AG10803 (cell line): ENCODE data around the gene ZNF638.

Experiments used
- DNase-seq: peaks from one replicate; pipeline ENCODE4 v3.0.0; 2010; ENCODE audit warnings: low read depth
- H3K4me3 ChIP-seq: 2 replicates; pipeline ENCODE4 v1.5.1; 2011; ENCODE audit warnings: mild to moderate bottlenecking, low read length, control low read depth
- TF ChIP-seq, protein P1 (sequence below): conservative IDR thresholded peaks from 2 replicates; pipeline ENCODE4 v1.5.1; 2011; ENCODE audit warnings: mild to moderate bottlenecking, low read length, control low read depth, inconsistent platforms

ZNF638 gene

DNA sequence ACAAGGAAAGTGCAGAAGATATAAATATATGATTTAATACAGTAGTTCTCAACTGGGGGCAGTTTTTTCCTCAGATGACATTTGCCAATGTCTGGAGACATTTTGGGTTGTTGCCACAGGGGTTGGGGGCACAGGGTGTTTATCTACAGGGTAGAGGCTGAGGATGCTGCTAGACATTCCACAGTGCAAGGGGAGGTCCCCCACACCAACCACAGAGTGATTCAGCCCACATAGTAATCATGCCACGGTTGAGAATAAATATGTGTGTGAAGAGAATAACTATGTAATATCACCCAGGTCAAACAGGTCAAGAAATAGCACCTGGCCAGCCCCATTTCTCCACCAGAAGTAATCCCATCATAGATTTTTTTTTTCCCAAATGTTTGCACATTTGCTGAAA is 139.7 kb downstream of the ZNF638 start:
- TF ChIP-seq, protein P1, sequence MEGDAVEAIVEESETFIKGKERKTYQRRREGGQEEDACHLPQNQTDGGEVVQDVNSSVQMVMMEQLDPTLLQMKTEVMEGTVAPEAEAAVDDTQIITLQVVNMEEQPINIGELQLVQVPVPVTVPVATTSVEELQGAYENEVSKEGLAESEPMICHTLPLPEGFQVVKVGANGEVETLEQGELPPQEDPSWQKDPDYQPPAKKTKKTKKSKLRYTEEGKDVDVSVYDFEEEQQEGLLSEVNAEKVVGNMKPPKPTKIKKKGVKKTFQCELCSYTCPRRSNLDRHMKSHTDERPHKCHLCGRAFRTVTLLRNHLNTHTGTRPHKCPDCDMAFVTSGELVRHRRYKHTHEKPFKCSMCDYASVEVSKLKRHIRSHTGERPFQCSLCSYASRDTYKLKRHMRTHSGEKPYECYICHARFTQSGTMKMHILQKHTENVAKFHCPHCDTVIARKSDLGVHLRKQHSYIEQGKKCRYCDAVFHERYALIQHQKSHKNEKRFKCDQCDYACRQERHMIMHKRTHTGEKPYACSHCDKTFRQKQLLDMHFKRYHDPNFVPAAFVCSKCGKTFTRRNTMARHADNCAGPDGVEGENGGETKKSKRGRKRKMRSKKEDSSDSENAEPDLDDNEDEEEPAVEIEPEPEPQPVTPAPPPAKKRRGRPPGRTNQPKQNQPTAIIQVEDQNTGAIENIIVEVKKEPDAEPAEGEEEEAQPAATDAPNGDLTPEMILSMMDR: no peak
- H3K4me3 ChIP-seq: no peak overlapping the region
- peak; percentile 76 for DNase-seq

DNA sequence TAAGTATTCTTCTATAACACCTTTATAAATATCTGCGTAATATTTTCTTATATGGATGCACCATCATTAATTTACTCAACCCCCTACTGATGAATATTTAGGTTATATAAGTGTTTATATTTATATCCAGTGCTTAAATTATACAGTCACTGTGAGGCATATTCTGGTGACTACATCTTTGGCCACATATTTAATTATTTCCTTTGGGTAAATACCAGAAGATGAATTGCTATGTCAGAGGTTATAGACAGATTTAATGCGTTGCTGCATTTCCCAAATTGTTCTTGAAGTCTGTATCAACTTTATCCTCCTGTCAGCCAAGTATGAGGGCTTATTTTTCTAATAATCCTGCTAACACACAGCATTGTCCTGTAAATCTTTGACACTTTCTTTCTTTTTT is 140.4 kb downstream of the ZNF638 start:
- no peak for DNase-seq
- TF ChIP-seq, protein P1: no peak
- no peak overlapping the region for H3K4me3 ChIP-seq

DNA sequence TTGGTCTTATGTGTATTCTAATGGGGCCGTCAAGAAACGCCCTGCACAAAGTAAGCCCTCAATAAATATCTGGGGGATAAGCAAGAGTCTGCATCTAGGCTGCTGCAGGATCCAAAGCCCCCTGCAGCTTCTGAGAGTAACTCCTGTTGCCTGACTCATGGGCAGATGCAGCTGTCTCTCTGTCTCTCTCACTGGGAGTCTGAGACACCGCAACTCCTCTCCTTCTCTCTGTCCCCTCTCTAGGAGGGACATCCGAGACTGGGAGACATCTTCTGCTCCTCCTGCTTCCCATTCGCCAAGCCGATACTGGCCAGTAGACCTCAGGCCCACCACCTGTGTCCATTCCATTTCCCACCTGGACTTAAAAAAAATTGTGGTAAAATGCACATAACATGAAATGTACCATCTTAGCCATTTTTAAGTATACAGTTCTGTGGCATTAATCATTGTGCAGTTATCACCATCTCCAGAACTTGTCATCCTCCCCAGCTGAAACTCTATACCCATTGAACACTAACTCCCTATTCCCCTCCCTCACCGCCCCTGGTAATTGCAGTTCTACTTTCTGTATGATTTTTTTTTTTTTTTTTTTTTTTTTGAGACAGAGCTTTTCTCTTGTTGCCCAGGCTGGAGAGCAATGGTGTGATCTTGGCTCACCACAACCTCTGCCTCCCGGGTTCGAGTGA is 141.9 kb downstream of the ZNF638 start:
- TF ChIP-seq, protein P1: no peak
- DNase-seq: no peak

DNA sequence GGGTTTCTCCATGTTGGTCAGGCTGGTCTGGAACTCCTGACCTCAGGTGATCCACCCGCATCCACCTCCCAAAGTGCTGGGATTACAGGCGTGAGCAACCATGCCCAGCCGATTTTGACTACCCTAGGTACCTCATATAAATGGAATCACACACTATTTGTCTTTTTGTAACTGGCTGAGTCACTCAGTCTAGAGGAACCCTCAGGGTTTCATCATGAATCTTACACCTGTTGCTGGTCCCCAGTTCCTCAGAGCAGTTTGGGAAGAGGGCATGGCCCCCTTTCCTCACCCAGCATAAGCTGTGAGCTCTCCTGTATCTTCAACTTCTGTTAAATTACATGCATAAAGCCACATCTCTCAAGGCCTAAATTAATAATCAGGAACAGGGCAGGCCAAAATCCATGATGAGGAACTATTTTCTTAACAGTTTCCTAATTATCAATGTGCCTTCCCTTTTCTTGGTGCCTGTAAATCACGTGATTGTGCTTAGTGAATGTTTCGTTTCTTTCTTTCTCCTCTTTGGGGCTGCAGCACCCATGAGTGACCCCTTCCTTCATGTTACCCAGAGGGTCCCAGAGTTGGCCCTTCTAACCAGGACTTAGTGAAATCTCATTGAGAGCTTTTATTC is 142.6 kb downstream of the ZNF638 start:
- TF ChIP-seq, protein P1: no peak
- DNase-seq: no peak
- no peak overlapping the region for H3K4me3 ChIP-seq

More for the DNA sequence above, 141.9 kb downstream of the ZNF638 start:
- no peak overlapping the region for H3K4me3 ChIP-seq

DNA sequence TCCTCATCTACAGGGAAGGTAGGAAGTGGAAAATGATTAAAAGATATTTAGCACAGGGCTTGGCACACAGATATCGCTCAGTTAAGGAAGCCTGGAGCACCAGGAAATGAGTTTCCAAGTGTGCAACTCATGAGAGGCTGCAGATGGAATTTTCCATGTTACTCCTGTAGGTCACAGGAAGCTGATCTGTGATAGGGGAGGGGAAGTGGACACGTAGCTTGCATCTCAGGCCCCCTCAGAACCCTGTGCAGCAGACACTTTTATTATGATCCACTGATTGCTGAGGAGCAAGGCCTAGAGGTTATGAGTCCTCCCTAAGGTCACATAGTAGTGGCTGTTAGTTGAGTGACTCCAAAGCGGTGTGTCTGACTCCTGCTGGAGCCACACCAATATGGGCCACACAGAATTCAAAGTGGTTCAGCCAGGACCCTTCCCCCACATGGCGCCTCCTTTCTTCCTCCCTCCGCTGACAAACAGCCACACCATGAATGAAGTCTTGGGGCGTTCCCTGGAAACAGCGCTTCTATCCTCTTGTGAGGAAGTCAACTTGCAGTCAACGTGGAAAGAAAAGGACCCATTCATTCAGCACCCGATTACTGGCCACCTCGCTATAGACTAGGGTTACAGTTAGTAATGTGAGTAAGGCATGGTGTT is 143.3 kb downstream of the ZNF638 start:
- TF ChIP-seq, protein P1: no peak
- H3K4me3 ChIP-seq: no peak overlapping the region
- DNase-seq: no peak

DNA sequence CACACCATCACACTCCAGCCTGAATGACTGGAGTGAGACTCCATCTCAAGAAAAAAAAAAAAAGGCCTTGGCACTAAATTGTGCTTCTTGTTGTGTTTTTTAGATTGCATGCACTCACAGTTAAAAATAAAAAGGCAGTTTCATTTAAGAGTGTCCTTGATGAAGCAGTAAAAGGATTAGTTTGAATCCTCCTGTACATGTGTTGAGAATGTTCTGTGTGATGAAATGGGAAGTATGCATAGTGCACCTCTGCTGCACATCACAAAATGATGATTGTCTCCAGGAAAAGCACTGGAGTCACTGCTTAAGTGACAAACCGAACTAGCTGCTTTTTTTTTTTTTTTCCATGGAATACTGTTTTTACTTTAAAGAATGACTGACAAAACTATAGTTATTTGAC is 144.9 kb downstream of the ZNF638 start:
- TF ChIP-seq, protein P1: no peak

More for the DNA sequence above, 144.9 kb downstream of the ZNF638 start:
- H3K4me3 ChIP-seq: no peak overlapping the region
- no peak for DNase-seq
